ENCODE results near the gene ZNF790.
"Not testable (repeated sequence)": the region's sequence is repeated elsewhere in the genome, so short reads cannot be mapped to it uniquely, and the experiment has no call there.

ZNF790 gene

GRCh38 chr19:36807029-36807428 is 31.2 kb downstream of the ZNF790 start:
- H3K4me3 ChIP-seq (ENCODE audit: low read depth, low read length): no peak overlapping the region
- TF ChIP-seq CTCF (IDR thresholded peaks at IDR 0.05; ENCODE audit: low read depth, low read length): no peak
- in situ Hi-C loops (cut with HindIII; ENCODE audit: low sequenced_read_pairs): no loop called here
- no peak for DNase-seq (ENCODE audit: low read depth, low spot score)

GRCh38 chr19:36805364-36805763 is 32.8 kb downstream of the ZNF790 start:
- in situ Hi-C loops (cut with HindIII; ENCODE audit: low sequenced_read_pairs): no loop called here
- TF ChIP-seq CTCF (IDR thresholded peaks at IDR 0.05; ENCODE audit: low read depth, low read length): no peak
- no peak overlapping the region for H3K4me3 ChIP-seq (ENCODE audit: low read depth, low read length)
- DNase-seq (ENCODE audit: low read depth, low spot score): no peak

DNA sequence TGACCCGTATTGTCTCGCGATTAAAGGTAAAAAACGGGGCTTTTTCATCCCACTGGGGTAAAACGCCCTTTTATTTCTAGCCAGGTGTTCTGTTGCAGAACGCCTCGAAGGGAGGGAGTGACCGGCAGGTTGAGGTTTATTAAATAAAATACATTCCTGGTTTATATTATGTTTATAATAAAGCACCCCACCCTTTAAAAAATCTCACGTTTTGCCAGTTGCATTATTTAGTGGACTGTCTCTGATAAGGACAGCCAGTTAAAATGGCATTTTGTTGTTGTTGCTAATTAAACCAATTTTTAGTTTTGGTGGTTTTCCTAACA is 40.4 kb downstream of the ZNF790 start:
- TF ChIP-seq CTCF (IDR thresholded peaks at IDR 0.05; ENCODE audit: low read depth, low read length): no peak
- peak overlapping the region; percentile 91 for H3K4me3 ChIP-seq (ENCODE audit: low read depth, low read length)
- in situ Hi-C loops (cut with HindIII; ENCODE audit: low sequenced_read_pairs): no loop called here
- DNase-seq (ENCODE audit: low read depth, low spot score): no peak

DNA sequence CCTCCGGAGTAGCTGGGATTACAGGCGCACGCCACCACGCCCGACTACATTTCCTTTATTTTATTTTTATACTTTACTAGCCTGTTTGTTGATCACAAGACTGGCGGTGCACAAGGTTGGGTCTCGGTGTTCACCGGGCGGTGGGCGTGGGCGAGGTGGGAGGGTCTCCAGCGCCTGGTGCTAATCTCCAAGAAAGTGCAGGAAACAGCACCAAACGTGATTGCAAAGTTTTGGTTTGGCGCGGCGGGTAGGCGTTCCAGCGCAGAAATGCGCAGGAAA is 41.5 kb downstream of the ZNF790 start:
- no peak for TF ChIP-seq CTCF (IDR thresholded peaks at IDR 0.05; ENCODE audit: low read depth, low read length)
- DNase-seq (ENCODE audit: low read depth, low spot score): no peak
- in situ Hi-C loops (cut with HindIII; ENCODE audit: low sequenced_read_pairs): no loop called here
- H3K4me3 ChIP-seq (ENCODE audit: low read depth, low read length): peak overlapping the region; percentile 91

DNA sequence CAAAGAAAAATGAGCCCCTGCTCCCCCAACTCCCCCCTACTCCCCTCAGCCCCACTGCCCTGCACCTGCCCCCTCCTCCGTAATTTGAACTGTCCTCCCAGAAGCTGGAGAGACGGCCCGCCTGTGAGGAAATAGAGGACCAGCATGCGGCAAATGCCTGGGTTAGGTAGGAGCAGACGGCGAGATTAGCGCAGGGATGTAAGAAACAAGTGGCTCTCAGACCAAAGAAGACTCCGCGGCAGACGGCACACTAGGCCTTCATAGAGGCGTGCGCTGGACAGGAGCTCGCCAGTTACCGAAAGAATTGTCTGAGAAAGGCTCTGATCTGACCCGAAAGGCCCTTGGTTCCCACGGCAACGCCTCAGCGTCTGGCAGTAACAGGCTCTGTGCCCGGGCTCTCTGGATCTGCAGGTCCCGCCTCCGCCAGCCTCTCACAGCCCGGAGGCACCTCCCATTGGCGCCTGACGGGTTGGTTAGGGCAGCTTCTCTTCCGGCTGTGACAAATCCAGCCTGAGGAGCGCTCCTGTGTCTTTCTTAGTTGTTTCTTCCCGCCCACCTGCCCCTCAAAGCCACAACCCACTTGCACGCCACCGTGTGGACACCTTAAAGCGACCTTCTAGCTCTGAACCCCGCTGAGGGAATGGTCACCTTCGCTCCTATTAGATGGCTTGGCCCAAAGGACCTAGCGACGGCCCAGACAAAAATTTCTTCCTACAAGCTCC is 46.6 kb downstream of the ZNF790 start:
- in situ Hi-C loops (cut with HindIII; ENCODE audit: low sequenced_read_pairs): not testable (repeated sequence)
- peak overlapping the region; percentile 10 for H3K4me3 ChIP-seq (ENCODE audit: low read depth, low read length)
- peak; percentile 11 for DNase-seq (ENCODE audit: low read depth, low spot score)

GRCh38 chr19:36775768-36776167 is 62.4 kb downstream of the ZNF790 start:
- DNase-seq (ENCODE audit: low read depth, low spot score): no peak
- no peak for TF ChIP-seq CTCF (IDR thresholded peaks at IDR 0.05; ENCODE audit: low read depth, low read length)
- H3K4me3 ChIP-seq (ENCODE audit: low read depth, low read length): peak overlapping the region; percentile 6
- in situ Hi-C loops (cut with HindIII; ENCODE audit: low sequenced_read_pairs): no loop called here

DNA sequence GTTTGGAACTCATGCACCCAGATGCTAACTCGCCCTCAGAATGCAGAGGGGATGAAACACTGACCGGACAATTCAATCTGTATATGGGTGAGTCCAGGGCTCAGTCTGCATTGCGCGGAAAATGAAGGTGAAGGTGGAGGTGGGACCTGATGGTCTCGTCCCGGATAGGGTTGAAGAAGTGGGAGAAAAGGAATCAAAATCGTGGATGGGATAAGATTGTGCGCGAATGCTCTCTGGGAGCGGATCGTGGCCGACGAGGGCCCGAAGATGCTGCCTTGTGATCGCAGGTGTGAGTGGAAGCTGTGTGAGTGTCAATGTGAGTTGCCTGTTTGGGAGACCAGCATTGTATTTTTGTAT is 65.0 kb downstream of the ZNF790 start:
- no peak for TF ChIP-seq CTCF (IDR thresholded peaks at IDR 0.05; ENCODE audit: low read depth, low read length)
- DNase-seq (ENCODE audit: low read depth, low spot score): no peak
- H3K4me3 ChIP-seq (ENCODE audit: low read depth, low read length): peak overlapping the region; percentile 89
- in situ Hi-C loops (cut with HindIII; ENCODE audit: low sequenced_read_pairs): no loop called here

Measured in astrocyte of the spinal cord (primary cell).